Nephron progenitor cell (in vitro differentiated cells): ENCODE measurements around the gene SELENOW.

Experiments
- DNase-seq: peaks from one replicate; pipeline ENCODE4 v3.0.0; 2021
- H3K27ac Mint-ChIP-seq: 2 replicates; pipeline ENCODE4 v1.8.0; 2021; ENCODE audit warnings: mild to moderate bottlenecking, moderate library complexity, mixed read lengths
- H3K27me3 Mint-ChIP-seq: 2 replicates; pipeline ENCODE4 v1.8.0; 2021; ENCODE audit warnings: mild to moderate bottlenecking, low read depth, mixed read lengths; ENCODE audit not compliant: poor library complexity
- H3K36me3 Mint-ChIP-seq: 2 replicates; pipeline ENCODE4 v1.8.0; 2021; ENCODE audit warnings: low read depth, mixed read lengths
- H3K4me1 Mint-ChIP-seq: 2 replicates; pipeline ENCODE4 v1.8.0; 2021; ENCODE audit warnings: mixed read lengths
- H3K4me3 Mint-ChIP-seq: 2 replicates; pipeline ENCODE4 v1.8.0; 2021; ENCODE audit warnings: mild to moderate bottlenecking, moderate library complexity, mixed read lengths
- H3K9me3 Mint-ChIP-seq: 2 replicates; pipeline ENCODE4 v1.8.0; 2021; ENCODE audit warnings: mild to moderate bottlenecking, moderate library complexity, mixed read lengths
- TF ChIP-seq, protein P1 (sequence below): fragments of 200-600 bp; sonication (generic); IDR thresholded peaks from 2 replicates; pipeline ENCODE4 v1.5.0; 2021; ENCODE audit warnings: antibody characterized with exemption

SELENOW gene

GRCh38 chr19:47749326-47749725 is 29.2 kb upstream of the SELENOW start:
- peaks cover 22% of the 10 kb centered on the region for H3K4me1 Mint-ChIP-seq
- TF ChIP-seq, protein P1, sequence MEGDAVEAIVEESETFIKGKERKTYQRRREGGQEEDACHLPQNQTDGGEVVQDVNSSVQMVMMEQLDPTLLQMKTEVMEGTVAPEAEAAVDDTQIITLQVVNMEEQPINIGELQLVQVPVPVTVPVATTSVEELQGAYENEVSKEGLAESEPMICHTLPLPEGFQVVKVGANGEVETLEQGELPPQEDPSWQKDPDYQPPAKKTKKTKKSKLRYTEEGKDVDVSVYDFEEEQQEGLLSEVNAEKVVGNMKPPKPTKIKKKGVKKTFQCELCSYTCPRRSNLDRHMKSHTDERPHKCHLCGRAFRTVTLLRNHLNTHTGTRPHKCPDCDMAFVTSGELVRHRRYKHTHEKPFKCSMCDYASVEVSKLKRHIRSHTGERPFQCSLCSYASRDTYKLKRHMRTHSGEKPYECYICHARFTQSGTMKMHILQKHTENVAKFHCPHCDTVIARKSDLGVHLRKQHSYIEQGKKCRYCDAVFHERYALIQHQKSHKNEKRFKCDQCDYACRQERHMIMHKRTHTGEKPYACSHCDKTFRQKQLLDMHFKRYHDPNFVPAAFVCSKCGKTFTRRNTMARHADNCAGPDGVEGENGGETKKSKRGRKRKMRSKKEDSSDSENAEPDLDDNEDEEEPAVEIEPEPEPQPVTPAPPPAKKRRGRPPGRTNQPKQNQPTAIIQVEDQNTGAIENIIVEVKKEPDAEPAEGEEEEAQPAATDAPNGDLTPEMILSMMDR: no peak
- H3K27ac Mint-ChIP-seq: no peak overlapping the region
- DNase-seq: no peak
- no peaks in the 10 kb centered on the region for H3K27me3 Mint-ChIP-seq
- no peaks in the 10 kb centered on the region for H3K9me3 Mint-ChIP-seq
- no peak overlapping the region for H3K4me3 Mint-ChIP-seq
- H3K36me3 Mint-ChIP-seq: peaks cover 38% of the 10 kb centered on the region

GRCh38 chr19:47750752-47751151 is 27.8 kb upstream of the SELENOW start:
- TF ChIP-seq, protein P1: no peak
- Mint-ChIP-seq H3K4me1 (peaks cover 17% of the 10 kb centered on the region), H3K27me3 (no peaks in the 10 kb centered on the region), H3K36me3 (peaks cover 38% of the 10 kb centered on the region), H3K4me3 (no peak overlapping the region), H3K9me3 (no peaks in the 10 kb centered on the region), H3K27ac (no peak overlapping the region)
- DNase-seq: no peak

DNA sequence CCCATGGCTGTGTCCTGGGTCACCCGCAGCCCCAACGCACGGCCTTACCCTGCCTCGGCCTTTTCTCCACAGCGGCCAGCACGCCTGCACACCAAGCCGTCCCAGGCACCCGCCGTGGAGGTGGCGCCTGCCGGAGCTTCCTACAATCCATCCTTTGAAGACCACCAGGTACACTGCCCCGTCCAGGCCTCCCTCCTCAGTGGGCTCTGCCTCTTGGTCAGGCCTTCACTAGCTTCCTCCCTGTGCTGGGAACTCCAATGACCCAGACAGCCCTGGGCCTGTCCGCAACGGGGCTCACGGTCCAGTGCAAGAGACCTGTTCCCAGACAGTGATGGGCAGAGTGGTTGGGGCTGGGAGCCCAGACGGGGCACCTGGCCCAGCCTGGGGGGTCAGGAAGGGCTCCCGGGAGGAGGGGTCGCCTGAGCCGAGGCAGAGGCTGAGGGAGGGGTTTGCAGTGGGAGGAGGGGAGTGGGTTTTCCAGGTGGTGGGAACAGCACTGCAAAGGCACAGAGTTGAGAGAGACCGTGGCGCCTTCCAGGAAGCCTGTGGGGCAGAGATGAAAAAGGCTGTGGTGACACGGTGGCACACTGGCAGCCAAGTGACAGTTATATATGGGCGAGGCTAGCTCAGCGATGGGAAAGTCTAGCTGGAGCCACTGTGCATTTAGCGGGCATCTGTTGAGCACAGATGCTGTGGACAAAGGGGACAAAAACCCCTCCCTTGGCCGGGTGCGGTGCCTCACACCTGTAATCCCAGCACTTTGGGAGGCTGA is 25.9 kb upstream of the SELENOW start:
- no peaks in the 10 kb centered on the region for H3K9me3 Mint-ChIP-seq
- H3K4me1 Mint-ChIP-seq: peaks cover 11% of the 10 kb centered on the region
- peaks cover 42% of the 10 kb centered on the region for H3K36me3 Mint-ChIP-seq
- H3K27me3 Mint-ChIP-seq: no peaks in the 10 kb centered on the region
- no peak overlapping the region for H3K4me3 Mint-ChIP-seq
- no peak for DNase-seq
- TF ChIP-seq, protein P1: no peak
- no peak overlapping the region for H3K27ac Mint-ChIP-seq

GRCh38 chr19:47754206-47755064 is 24.1 kb upstream of the SELENOW start:
- H3K36me3 Mint-ChIP-seq: peaks cover 46% of the 10 kb centered on the region
- H3K4me3 Mint-ChIP-seq: no peak overlapping the region

GRCh38 chr19:47755065-47755761 is 23.3 kb upstream of the SELENOW start:
- no peak for DNase-seq
- no peaks in the 10 kb centered on the region for H3K27me3 Mint-ChIP-seq
- H3K27ac Mint-ChIP-seq: no peak overlapping the region
- H3K4me3 Mint-ChIP-seq: no peak overlapping the region
- no peaks in the 10 kb centered on the region for H3K4me1 Mint-ChIP-seq
- TF ChIP-seq, protein P1: no peak
- H3K36me3 Mint-ChIP-seq: peaks cover 46% of the 10 kb centered on the region
- no peaks in the 10 kb centered on the region for H3K9me3 Mint-ChIP-seq

More at GRCh38 chr19:47754206-47755064, 24.1 kb upstream of the SELENOW start:
- H3K4me1 Mint-ChIP-seq: no peaks in the 10 kb centered on the region
- TF ChIP-seq, protein P1: no peak
- H3K27me3 Mint-ChIP-seq: no peaks in the 10 kb centered on the region
- H3K9me3 Mint-ChIP-seq: no peaks in the 10 kb centered on the region
- no peak for DNase-seq
- no peak overlapping the region for H3K27ac Mint-ChIP-seq
